CD4-positive, alpha-beta T cell treated with Interleukin-15 for 1 hour (primary cell): ENCODE measurements around the gene IFIT3.
"Not testable (repeated sequence)": the region's sequence is repeated elsewhere in the genome, so short reads cannot be mapped to it uniquely, and the experiment has no call there.

Experiments
- DNase-seq: peaks from one replicate; pipeline ENCODE4 v3.0.0-alpha.2; 2020

Gene IFIT3

DNA sequence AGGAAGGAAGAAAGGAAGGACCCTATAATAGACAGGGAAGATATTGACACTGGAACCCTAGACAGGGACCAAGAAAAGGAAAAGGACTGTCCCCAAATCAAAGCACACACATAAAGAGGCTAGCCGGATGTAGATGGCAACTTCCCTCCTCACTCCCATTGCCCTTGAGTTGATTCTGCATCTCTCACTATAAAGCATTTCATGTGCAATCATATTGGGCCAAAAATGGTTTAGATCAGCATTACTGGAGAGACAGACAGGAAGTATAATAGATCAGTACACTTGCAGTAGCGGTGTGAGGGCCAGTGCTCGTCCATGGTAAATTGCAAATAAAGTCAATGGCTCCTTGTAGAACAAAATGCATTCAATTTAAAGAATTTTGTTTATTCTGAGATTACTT is 8.4 kb downstream of the IFIT3 start:
- DNase-seq: no peak

DNA sequence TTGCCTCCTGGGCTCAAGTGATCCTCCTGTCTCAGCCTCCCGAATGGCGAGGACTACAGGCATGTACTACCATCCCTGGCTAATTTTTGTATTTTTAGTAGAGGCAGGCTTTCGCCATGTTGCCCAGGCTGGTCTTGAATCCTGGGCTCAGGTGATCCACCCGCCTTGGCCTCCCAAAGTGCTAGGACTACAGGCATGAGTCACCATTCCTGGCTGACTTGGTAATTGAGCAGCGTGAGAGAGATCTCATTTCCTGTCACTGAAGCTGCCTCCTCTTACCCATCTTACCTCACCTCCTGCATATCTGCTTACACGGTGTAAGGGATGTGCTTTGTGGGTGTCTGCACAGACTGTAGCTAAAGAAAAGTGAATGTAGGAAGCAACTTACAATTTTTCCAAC is 9.7 kb downstream of the IFIT3 start:
- no peak for DNase-seq

- no peak for DNase-seq
Measured at GRCh38 chr10:89338713-89339112, 10.9 kb downstream of the IFIT3 start.

- no peak for DNase-seq
Measured at GRCh38 chr10:89339875-89340274, 12.1 kb downstream of the IFIT3 start.

DNA sequence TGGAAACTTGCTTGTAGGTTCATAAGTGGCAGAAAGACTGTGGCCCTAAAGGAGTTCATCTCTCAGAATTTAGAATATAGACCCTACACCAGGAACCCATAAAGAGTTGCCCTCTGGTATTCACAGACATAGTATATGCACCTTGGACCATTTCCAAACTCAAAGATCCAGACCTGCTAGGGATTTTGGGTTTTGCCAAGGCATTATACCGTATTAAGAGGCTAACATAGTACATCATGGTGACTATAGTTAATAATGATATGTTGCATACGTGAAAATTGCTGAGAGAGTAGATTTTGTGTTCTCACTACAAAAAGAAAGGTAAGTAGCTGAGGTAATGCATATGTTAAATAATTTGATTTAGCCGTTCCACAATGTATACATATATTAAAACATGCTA is 13.9 kb downstream of the IFIT3 start:
- DNase-seq: no peak

- no peak for DNase-seq
Measured at GRCh38 chr10:89342206-89342958, 14.6 kb downstream of the IFIT3 start.

DNA sequence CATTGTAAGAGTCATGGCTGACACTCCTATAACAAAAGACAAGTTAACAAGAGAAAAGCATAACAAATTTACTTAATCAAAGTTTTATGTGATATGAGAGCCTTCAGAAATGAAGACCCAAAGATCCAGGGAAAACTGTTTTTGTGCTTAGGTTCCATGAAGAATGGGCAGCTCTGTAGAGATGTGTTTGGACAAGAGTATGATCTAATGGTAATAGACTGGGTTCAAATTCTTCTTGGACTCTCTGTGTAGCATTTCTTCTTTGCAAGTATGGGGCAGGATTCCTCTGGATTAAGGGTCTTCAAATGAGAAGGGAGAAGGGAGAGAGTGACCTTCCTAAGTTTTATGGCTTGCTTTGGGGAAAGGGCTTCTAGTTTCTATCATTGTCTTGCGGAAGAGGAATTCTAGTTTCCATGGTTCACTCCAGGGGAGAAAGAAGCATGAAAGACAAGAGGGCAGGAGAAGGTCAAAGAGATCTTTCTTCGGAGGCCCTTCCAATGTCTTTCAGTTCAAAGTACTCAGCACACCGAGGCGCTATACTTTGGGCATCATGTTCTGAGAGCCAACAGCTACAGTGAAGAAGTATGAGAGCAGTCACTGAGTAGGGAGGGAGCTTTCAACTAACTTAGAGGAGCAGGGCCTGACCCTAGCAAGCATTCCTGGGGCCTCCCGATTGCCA is 15.4 kb downstream of the IFIT3 start:
- DNase-seq: no peak

GRCh38 chr10:89344156-89344555 is 16.4 kb downstream of the IFIT3 start:
- DNase-seq: no peak

DNA sequence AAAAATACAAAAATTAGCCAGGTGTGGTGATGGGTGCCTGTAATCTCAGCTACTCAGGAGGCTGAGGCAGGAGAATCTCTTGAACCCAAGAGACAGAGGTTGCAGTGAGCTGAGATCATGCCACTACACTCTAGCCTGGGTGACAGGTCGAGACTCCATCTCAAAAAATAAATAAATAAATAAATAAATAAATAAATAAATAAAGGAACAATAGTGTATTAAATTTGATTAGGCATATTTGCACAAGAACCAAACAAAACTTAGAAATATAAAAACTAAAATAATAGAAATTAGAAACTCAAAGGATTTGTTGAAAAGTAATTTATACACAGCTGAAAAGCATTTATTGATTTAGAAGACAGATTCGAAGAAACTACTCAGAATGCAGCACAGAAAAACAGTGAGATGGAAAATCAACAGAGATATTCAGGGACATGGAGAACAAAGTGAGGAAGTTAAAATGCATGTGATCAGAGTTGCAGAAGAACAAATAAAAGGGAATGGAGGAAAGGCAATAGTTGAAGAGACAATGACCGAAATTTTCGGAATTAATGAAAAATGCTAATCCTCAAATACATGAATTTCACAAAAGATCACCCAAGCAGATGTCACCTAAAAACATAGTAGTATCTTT is 17.7 kb downstream of the IFIT3 start:
- no peak for DNase-seq

DNA sequence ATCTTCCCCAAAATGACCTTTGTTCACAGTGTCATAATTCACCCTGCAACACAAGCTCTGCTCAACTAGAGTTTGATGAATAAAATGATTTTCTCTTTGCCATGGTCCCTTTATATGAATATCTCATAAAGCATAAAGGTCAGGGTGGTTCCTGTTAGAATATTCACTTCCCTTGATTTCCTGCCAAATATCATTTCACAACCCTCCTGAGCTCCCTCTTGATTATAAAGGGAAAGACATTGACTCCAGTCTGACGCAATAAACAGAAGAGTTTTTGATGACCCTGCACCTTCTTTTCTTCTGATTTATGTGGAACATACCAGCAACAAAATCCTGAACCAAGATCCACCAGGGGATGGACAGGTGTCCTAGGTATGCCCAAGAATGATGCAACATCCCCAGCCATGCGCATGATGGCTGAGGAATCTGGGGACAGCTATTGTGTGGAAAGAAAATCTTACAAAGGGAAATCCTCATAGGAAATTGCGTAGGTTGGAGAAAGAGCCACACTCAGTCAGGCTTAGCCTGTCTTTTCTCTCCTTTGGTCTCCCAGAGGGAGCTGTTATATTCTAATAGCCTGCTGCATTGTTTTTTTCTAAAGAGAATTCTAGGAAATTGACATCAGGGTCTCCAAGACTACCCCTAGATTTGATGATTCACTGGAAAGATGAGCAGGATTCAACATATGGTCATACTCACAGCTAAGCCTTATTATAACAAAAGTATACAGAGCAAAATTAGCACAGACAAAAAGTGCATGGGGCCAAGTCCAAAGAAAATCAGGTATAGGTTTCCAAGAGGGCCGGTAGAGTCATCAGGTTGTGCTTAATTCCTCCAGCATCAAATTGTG is 18.8 kb downstream of the IFIT3 start:
- no peak for DNase-seq

GRCh38 chr10:89347701-89348457 is 20.1 kb downstream of the IFIT3 start:
- DNase-seq: no peak

DNA sequence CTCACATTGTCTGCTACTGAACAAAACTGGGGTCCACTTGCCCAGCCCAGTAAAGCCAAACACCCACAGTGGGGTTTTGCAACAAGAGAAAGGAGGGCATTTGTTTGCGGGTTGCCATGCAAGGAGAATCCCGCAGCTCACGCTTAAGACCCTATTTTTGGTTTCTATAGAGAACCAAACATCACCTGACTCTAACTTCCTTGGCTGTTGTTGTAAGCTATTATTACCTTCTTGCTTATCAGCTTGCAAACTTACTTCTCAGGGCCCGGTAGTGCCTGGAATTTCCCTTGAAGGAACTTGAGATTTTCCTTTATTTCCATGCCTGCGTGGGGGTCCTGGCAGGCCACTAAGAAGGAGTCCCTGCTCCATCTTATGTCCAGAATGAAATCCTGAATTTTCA is 20.7 kb downstream of the IFIT3 start:
- DNase-seq: no peak

DNA sequence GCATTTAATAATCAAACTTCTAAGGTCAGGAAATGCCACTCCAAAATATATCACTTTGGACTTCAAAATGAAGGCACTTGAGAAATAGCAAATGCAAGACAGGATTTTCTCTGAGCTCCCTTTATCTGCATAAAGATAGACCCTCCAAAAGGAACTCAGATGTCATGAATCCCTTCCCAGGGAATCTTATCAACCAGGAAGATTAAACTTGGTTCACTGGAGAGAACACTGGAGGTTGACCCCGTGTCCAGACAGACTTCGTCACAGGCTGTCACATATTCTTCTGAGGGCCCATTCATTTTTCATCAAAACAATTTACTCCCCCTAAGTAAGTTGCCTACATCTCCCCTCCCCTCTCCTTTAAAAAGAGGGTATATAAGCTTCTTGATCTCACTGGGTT is 21.2 kb downstream of the IFIT3 start:
- no peak for DNase-seq

DNA sequence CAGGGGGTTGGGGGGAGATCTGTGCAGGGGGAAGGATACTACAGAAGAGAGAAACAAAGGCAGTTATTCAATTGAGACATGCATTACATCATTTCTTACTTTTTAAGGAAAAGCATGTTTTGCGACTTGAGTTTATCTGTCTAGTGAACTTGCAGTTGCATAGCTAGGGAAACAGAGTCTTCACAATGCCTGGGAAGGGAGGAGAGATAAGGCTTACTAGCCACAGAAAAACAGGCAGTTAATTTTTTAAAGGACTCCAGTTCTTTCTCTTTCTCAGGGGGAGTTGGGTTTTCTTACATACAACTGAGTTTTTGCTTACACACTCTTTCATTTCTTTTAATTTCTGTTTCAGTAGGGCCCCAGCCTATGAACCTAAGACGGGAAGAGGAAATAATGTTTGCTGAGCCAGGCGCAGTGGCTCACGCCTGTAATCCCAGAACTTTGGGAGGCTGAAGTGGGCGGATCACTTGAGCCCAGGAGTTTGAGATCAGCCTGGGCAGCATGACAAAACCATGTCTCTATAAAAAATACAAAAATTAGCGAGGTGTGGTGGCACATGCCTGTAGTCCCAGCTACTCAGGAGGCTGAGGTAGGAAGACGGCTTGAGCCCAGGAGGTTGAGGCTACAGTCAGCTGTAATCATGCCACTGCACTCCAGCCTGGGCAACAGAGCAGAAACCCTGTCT is 23.0 kb downstream of the IFIT3 start:
- DNase-seq: not testable (repeated sequence)

GRCh38 chr10:89351412-89351779 is 23.6 kb downstream of the IFIT3 start:
- DNase-seq: no peak

DNA sequence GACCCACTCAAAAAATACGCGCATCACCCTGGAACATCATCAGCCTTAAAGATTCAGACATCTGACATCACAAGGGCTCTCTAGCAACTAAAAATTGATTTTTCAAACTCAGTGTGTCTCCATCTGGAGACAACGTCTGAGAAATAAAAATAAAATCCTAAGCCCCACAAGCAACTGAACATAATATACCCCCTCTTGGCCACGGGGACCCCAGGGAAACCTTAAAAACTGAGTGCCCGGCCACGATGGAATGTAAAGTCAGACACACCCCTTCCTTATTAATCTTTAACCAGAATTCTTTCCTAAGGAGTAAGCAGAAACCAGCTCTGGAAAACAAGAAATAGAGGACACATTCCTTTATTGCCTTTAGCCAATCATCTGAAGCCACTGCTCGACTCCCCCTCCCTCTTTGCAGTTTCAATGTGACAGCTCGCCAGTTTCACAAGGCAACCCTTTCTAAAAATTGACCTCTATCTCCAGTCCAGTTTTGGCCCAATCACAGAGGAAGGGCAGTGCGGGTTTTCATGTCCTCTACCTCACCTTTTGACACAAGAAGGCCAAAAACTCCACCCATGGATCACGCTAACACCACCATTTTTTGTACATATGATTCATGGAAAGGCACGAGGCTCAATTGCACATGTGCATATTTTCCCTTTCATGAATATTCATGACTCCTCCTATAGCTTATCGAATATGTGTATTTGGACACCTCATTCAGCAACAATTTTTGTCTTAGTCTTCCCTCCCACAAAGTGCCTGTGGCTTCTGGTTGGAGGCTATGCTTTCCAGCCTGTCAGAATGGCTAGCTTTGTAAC is 24.2 kb downstream of the IFIT3 start:
- no peak for DNase-seq

DNA sequence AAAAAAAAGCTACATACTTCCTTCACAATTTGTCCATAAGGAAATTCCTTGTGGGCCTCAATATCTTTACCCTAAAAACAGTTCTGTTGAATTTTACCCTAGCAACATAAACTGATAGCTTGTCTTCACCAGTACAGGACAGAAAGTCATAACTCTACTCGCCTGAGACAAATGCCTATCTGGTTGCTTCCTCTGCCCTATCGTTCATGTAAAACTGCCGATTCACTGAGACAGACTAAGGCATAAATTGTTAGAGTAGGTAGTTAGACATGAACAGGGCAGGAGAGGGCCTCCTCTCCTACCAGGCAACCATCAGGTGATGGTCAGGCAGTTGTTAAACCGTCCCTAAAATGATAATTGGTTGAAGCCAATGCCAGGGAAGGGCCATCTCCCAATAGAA is 25.0 kb downstream of the IFIT3 start:
- DNase-seq: no peak

GRCh38 chr10:89355394-89355931 is 27.7 kb downstream of the IFIT3 start:
- no peak for DNase-seq

- no peak for DNase-seq
Measured at GRCh38 chr10:89357096-89357495, 29.3 kb downstream of the IFIT3 start.

DNA sequence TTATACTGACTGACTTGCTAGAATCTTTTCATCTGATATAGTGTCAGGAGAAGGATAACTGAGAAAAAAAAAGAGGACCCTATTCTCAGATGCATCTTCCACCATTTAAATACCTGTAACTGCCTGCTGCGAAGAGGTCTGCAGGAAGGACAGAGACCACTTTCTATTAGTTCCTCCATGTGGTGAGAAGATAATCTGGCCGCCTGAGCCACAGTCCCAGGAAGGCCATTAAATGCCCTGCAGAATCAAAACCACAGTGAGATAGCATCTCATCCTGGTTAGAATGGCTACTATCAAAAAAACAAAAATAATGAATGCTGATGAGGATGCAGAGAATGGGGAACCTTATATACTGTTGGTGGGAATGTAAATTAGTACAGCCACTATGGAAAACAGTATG is 30.2 kb downstream of the IFIT3 start:
- DNase-seq: no peak

DNA sequence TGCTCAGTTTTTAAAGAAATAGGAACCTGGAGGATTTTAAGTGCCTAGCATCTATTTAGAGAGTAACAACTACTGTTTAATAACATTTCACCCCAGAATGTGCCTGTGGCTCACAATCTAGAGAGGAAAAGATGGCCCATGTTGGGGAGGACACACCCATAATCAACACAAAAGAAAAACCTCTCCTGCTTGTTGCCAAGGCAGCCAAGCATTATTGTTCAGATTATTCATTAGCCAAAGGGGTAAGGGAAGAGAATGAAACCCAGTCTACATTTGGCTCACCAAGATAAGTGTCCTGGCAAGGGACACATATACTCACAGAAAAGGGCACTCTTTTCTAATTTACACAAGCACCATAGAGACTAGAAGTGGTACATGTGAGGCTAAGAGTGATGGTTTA is 32.4 kb downstream of the IFIT3 start:
- no peak for DNase-seq
